Measurements from ENCODE around the gene PCDHGA5.

DNA sequence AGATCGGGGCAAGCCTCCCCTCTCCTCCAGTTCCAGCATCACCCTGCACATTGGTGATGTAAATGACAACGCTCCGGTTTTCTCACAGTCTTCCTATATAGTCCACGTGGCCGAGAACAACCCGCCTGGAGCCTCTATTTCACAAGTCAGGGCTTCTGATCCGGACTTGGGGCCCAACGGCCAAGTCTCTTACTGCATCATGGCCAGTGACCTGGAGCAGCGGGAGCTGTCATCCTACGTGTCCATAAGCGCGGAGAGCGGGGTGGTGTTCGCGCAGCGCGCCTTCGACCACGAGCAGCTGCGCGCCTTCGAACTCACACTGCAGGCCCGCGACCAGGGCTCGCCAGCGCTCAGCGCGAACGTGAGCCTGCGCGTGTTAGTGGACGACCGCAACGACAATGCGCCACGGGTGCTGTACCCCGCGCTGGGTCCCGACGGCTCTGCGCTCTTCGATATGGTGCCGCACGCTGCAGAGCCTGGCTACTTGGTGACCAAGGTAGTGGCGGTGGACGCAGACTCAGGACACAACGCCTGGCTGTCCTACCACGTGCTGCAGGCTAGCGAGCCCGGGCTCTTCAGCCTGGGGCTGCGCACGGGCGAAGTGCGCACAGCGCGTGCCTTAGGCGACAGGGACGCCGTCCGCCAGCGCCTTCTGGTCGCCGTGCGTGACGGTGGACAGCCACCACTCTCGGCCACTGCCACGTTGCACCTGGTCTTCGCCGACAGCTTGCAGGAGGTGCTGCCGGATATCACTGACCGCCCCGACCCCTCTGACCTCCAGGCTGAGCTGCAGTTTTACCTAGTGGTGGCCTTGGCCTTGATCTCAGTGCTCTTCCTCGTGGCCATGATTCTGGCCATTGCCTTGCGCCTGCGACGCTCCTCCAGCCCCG lies 25.4 kb downstream of the PCDHGA5 start:
- TF ChIP-seq, protein P1, sequence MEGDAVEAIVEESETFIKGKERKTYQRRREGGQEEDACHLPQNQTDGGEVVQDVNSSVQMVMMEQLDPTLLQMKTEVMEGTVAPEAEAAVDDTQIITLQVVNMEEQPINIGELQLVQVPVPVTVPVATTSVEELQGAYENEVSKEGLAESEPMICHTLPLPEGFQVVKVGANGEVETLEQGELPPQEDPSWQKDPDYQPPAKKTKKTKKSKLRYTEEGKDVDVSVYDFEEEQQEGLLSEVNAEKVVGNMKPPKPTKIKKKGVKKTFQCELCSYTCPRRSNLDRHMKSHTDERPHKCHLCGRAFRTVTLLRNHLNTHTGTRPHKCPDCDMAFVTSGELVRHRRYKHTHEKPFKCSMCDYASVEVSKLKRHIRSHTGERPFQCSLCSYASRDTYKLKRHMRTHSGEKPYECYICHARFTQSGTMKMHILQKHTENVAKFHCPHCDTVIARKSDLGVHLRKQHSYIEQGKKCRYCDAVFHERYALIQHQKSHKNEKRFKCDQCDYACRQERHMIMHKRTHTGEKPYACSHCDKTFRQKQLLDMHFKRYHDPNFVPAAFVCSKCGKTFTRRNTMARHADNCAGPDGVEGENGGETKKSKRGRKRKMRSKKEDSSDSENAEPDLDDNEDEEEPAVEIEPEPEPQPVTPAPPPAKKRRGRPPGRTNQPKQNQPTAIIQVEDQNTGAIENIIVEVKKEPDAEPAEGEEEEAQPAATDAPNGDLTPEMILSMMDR (IDR thresholded peaks at IDR 0.05; ENCODE audit: low read depth, low read length) = no peak
- TF ChIP-seq MYC (IDR thresholded peaks at IDR 0.05; ENCODE audit: low read depth, low read length) (no peak), POLR2A (IDR thresholded peaks at IDR 0.05; ENCODE audit: extremely low read depth, insufficient read length) (no peak)
- TF ChIP-seq, protein P2, sequence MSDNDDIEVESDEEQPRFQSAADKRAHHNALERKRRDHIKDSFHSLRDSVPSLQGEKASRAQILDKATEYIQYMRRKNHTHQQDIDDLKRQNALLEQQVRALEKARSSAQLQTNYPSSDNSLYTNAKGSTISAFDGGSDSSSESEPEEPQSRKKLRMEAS (IDR thresholded peaks at IDR 0.05; ENCODE audit: low read depth, low read length) = no peak

Data from NB4 (cell line).